SKM-1 treated with dmso at 0.1 percent for 144 hours (cell line): ENCODE data around the gene SMPD3.

Experiments
- DNase-seq: peaks from one replicate; lab custom pipeline; 2025; ENCODE audit not compliant: unreplicated experiment; lab: John Stamatoyannopoulos, UW

Gene SMPD3

GRCh38 chr16:68359398-68360191 is 88.7 kb downstream of the SMPD3 start:
- DNase-seq: no peak

- DNase-seq: no peak
Measured at GRCh38 chr16:68358951-68359350, 89.4 kb downstream of the SMPD3 start.

GRCh38 chr16:68357923-68358322 is 90.4 kb downstream of the SMPD3 start:
- no peak for DNase-seq

GRCh38 chr16:68357521-68357922 is 90.8 kb downstream of the SMPD3 start:
- no peak for DNase-seq

GRCh38 chr16:68356919-68357286 is 91.4 kb downstream of the SMPD3 start:
- DNase-seq: no peak

GRCh38 chr16:68356249-68356918 is 91.9 kb downstream of the SMPD3 start:
- peak; percentile 90 for DNase-seq

GRCh38 chr16:68355447-68356248 is 92.7 kb downstream of the SMPD3 start:
- no peak for DNase-seq

GRCh38 chr16:68354816-68355215 is 93.5 kb downstream of the SMPD3 start:
- DNase-seq: no peak

- DNase-seq: no peak
Measured at GRCh38 chr16:68353366-68353765, 94.9 kb downstream of the SMPD3 start.

- no peak for DNase-seq
Measured at GRCh38 chr16:68351991-68352431, 96.3 kb downstream of the SMPD3 start.

GRCh38 chr16:68351463-68351862 is 96.8 kb downstream of the SMPD3 start:
- no peak for DNase-seq

GRCh38 chr16:68350813-68351350 is 97.4 kb downstream of the SMPD3 start:
- DNase-seq: no peak

GRCh38 chr16:68349838-68350410 is 98.4 kb downstream of the SMPD3 start:
- DNase-seq: no peak

- no peak for DNase-seq
Measured at GRCh38 chr16:68348639-68349445, 99.5 kb downstream of the SMPD3 start.

GRCh38 chr16:68347605-68348004 is 100.7 kb downstream of the SMPD3 start:
- no peak for DNase-seq

GRCh38 chr16:68346892-68347480 is 101.3 kb downstream of the SMPD3 start:
- DNase-seq: no peak

GRCh38 chr16:68345958-68346635 is 102.2 kb downstream of the SMPD3 start:
- no peak for DNase-seq

- DNase-seq: no peak
Measured at GRCh38 chr16:68345351-68345810, 102.9 kb downstream of the SMPD3 start.

GRCh38 chr16:68344252-68344651 is 104.1 kb downstream of the SMPD3 start:
- no peak for DNase-seq
